ENCODE data around the gene CNIH3. TPM values are rescaled to one million over a fixed set of nuclear protein-coding genes. Genes with fewer than 3 reads are reported as not detected.
"Not testable (repeated sequence)": the region's sequence is repeated elsewhere in the genome, so short reads cannot be mapped to it uniquely, and the experiment has no call there.

Gene CNIH3
- total RNA-seq, 1 donor from 2014 or later = 4.2 TPM

GRCh38 chr1:224704107-224704735, 88.1 kb downstream of the CNIH3 start:
- TF ChIP-seq CTCF (IDR thresholded peaks at IDR 0.05) = no peak
- H3K4me3 Mint-ChIP-seq (ENCODE audit: unreplicated experiment) = no peak overlapping the region
- no peak overlapping the region for H3K27ac Mint-ChIP-seq (ENCODE audit: unreplicated experiment)
- H3K36me3 Mint-ChIP-seq (ENCODE audit: unreplicated experiment) = no peaks in the 10 kb centered on the region
- H3K9me3 Mint-ChIP-seq (ENCODE audit: unreplicated experiment) = no peaks in the 10 kb centered on the region
- peaks cover 5% of the 10 kb centered on the region for H3K27me3 Mint-ChIP-seq (ENCODE audit: unreplicated experiment)
- no peak for DNase-seq (ENCODE audit: extremely low spot score, unreplicated experiment)
- no peaks in the 10 kb centered on the region for H3K4me1 Mint-ChIP-seq (ENCODE audit: unreplicated experiment)

- TF ChIP-seq CTCF (IDR thresholded peaks at IDR 0.05) = no peak
- no peaks in the 10 kb centered on the region for H3K36me3 Mint-ChIP-seq (ENCODE audit: unreplicated experiment)
- no peak overlapping the region for H3K27ac Mint-ChIP-seq (ENCODE audit: unreplicated experiment)
- H3K9me3 Mint-ChIP-seq (ENCODE audit: unreplicated experiment) = no peaks in the 10 kb centered on the region
- H3K4me1 Mint-ChIP-seq (ENCODE audit: unreplicated experiment) = no peaks in the 10 kb centered on the region
- DNase-seq (ENCODE audit: extremely low spot score, unreplicated experiment) = no peak
- H3K4me3 Mint-ChIP-seq (ENCODE audit: unreplicated experiment) = no peak overlapping the region
- peaks cover 5% of the 10 kb centered on the region for H3K27me3 Mint-ChIP-seq (ENCODE audit: unreplicated experiment)
Observed at GRCh38 chr1:224705578-224705977, 89.5 kb downstream of the CNIH3 start.

GRCh38 chr1:224707843-224708725, 92.0 kb downstream of the CNIH3 start:
- peaks cover 5% of the 10 kb centered on the region for H3K27me3 Mint-ChIP-seq (ENCODE audit: unreplicated experiment)
- H3K36me3 Mint-ChIP-seq (ENCODE audit: unreplicated experiment) = no peaks in the 10 kb centered on the region
- no peak for DNase-seq (ENCODE audit: extremely low spot score, unreplicated experiment)
- no peak overlapping the region for H3K27ac Mint-ChIP-seq (ENCODE audit: unreplicated experiment)
- TF ChIP-seq CTCF (IDR thresholded peaks at IDR 0.05) = no peak
- H3K9me3 Mint-ChIP-seq (ENCODE audit: unreplicated experiment) = no peaks in the 10 kb centered on the region
- H3K4me1 Mint-ChIP-seq (ENCODE audit: unreplicated experiment) = no peaks in the 10 kb centered on the region
- H3K4me3 Mint-ChIP-seq (ENCODE audit: unreplicated experiment) = no peak overlapping the region

- peaks cover 5% of the 10 kb centered on the region for H3K27me3 Mint-ChIP-seq (ENCODE audit: unreplicated experiment)
- no peak for DNase-seq (ENCODE audit: extremely low spot score, unreplicated experiment)
- no peak overlapping the region for H3K27ac Mint-ChIP-seq (ENCODE audit: unreplicated experiment)
- H3K36me3 Mint-ChIP-seq (ENCODE audit: unreplicated experiment) = no peaks in the 10 kb centered on the region
- no peaks in the 10 kb centered on the region for H3K4me1 Mint-ChIP-seq (ENCODE audit: unreplicated experiment)
- TF ChIP-seq CTCF (IDR thresholded peaks at IDR 0.05) = no peak
- no peaks in the 10 kb centered on the region for H3K9me3 Mint-ChIP-seq (ENCODE audit: unreplicated experiment)
- no peak overlapping the region for H3K4me3 Mint-ChIP-seq (ENCODE audit: unreplicated experiment)
Observed at GRCh38 chr1:224710196-224710595, 94.1 kb downstream of the CNIH3 start.

GRCh38 chr1:224711231-224711756, 95.2 kb downstream of the CNIH3 start:
- H3K36me3 Mint-ChIP-seq (ENCODE audit: unreplicated experiment); H3K4me1 Mint-ChIP-seq (ENCODE audit: unreplicated experiment); H3K27ac Mint-ChIP-seq (ENCODE audit: unreplicated experiment); DNase-seq (ENCODE audit: extremely low spot score, unreplicated experiment); H3K4me3 Mint-ChIP-seq (ENCODE audit: unreplicated experiment); H3K9me3 Mint-ChIP-seq (ENCODE audit: unreplicated experiment); H3K27me3 Mint-ChIP-seq (ENCODE audit: unreplicated experiment): not testable (repeated sequence)

Measured in osteocyte (in vitro differentiated cells).